T-cell (primary cell): ENCODE results near the gene INS. TPM values are rescaled to one million over a fixed set of nuclear protein-coding genes. Genes with fewer than 3 reads are reported as not detected.

Source experiments
- ATAC-seq, 4 experiments: fragments of 200-7000 bp in 3 of 4; fragments of 150-1000 bp in 1 of 4; cut with Tn5 transposase; replicated peaks in 1 of 4; 1 replicate in 3 of 4; 2 replicates in 1 of 4; pipeline ENCODE4 v1.10.0; 2021; ENCODE audit warnings: moderate library complexity in 3 of 4, mild to moderate bottlenecking in 2 of 4, moderate number of reproducible peaks in 1 of 4
- CTCF ChIA-PET, 2 donors: fragments of 300-600 bp; sonication (Branson Sonifier 250); formaldehyde crosslinking; loops; one replicate each; lab custom pipeline; 2022; ENCODE audit warnings: antibody characterized with exemption in 2 of 2; lab: Charles Lee
- POLR2A ChIA-PET, 2 donors: fragments of 300-600 bp; sonication (Branson Sonifier 250); formaldehyde crosslinking; loops; one replicate each; lab custom pipeline; 2022; ENCODE audit warnings: antibody characterized with exemption in 2 of 2; lab: Charles Lee
- DNase-seq, 35 experiments: peaks; one replicate each; pipeline versions ENCODE4 v3.0.0 to v3.0.0-alpha.2; 2013 to 2023
- H3K27ac ChIP-seq: one replicate; pipeline ENCODE4 v1.5.1; 2013; ENCODE audit warnings: low read length
- H3K27me3 ChIP-seq, 2 experiments: replicated peaks in 1 of 2; 1 replicate in 1 of 2; 2 replicates in 1 of 2; pipeline versions ENCODE4 v1.6.1 to v1.7.0; 2013; ENCODE audit warnings: low read length in 1 of 2, mixed read lengths in 1 of 2; ENCODE audit not compliant: control insufficient read depth in 2 of 2, insufficient read depth in 2 of 2; ENCODE audit errors: extremely low read depth in 1 of 2
- H3K36me3 ChIP-seq, 2 donors: 1 replicate in 1 of 2; 2 replicates in 1 of 2; pipeline versions ENCODE4 v1.6.1 to v1.7.0; 2013; ENCODE audit warnings: low read length in 1 of 2; ENCODE audit not compliant: control insufficient read depth in 2 of 2, insufficient read depth in 1 of 2; ENCODE audit errors: extremely low read depth in 1 of 2
- H3K4me1 ChIP-seq, 2 experiments: 1 replicate in 1 of 2; 2 replicates in 1 of 2; pipeline versions ENCODE4 v1.6.1 to v1.7.0; 2013; ENCODE audit warnings: low read length in 2 of 2, mixed read lengths in 1 of 2; ENCODE audit not compliant: insufficient read depth in 2 of 2, control insufficient read depth in 1 of 2; ENCODE audit errors: extremely low read depth in 1 of 2
- H3K4me3 ChIP-seq, 2 donors: 1 replicate in 1 of 2; 2 replicates in 1 of 2; pipeline versions ENCODE4 v1.5.1 to v1.7.0; 2013; ENCODE audit warnings: mild to moderate bottlenecking in 2 of 2, low read length in 1 of 2, moderate library complexity in 1 of 2; ENCODE audit not compliant: control insufficient read depth in 1 of 2; ENCODE audit errors: extremely low read depth in 1 of 2
- H3K9me3 ChIP-seq: 2 replicates; pipeline ENCODE4 v1.7.0; 2013
- H3K27ac Mint-ChIP-seq, 2 donors: one replicate each; pipeline ENCODE4 v1.8.0; 2020 to 2021; ENCODE audit warnings: mild to moderate bottlenecking in 2 of 2, mixed read lengths in 2 of 2
- H3K27me3 Mint-ChIP-seq, 2 donors: one replicate each; pipeline ENCODE4 v1.8.0; 2021 to 2022; ENCODE audit warnings: mixed read lengths in 2 of 2
- H3K36me3 Mint-ChIP-seq: one replicate; pipeline ENCODE4 v1.8.0; 2021; ENCODE audit warnings: mixed read lengths
- H3K4me1 Mint-ChIP-seq, 3 donors: one replicate each; pipeline ENCODE4 v1.8.0; 2020 to 2022; ENCODE audit warnings: mixed read lengths in 3 of 3, mild to moderate bottlenecking in 1 of 3
- H3K4me3 Mint-ChIP-seq, 3 donors: one replicate each; pipeline ENCODE4 v1.8.0; 2020 to 2022; ENCODE audit warnings: mild to moderate bottlenecking in 3 of 3, mixed read lengths in 3 of 3, moderate library complexity in 3 of 3
- H3K9me3 Mint-ChIP-seq, 3 donors: one replicate each; pipeline ENCODE4 v1.8.0; 2020 to 2022; ENCODE audit warnings: mixed read lengths in 3 of 3
- WGBS: methylation state at CpG from one replicate; pipeline ENCODE4 v1.1.5; 2013; ENCODE audit warnings: missing lambda C conversion rate; ENCODE audit not compliant: insufficient coverage; 5-methylcytosine and 5-hydroxymethylcytosine counted together
- total RNA-seq, 35 experiments: library from RNA in 6 of 35; stranded (reverse) in 6 of 35; fragments of 120-200 nt in 1 of 35; gene quantifications; one replicate each; pipeline versions ENCODE4 v1.2.1 to v1.2.4 and lab custom pipeline; 2013 to 2026

INS gene
- total RNA-seq, result under 1 TPM in 2 of 5 donors, not detected in 3; 0.53 to 0.82 TPM
- not detected for total RNA-seq (2013)
- 0 reads per million in 29 experiments for total RNA-seq (lab: John Stamatoyannopoulos, UW)

GRCh38 chr11:2160736-2161259 lies at the start of gene INS:
Gene INS, minus strand, starts transcription at chr11:2161209. Its CDS starts 238 bp downstream, at chr11:2160971.
- Mint-ChIP-seq H3K4me1 (no peaks in the 10 kb centered on the region), H3K4me3 (no peak within 1 kb of the TSS), H3K9me3 (no peaks in the 10 kb centered on the region), H3K36me3 (no peaks in the 10 kb centered on the region), H3K27me3 (peaks cover 0 to 8% of the 10 kb centered on the region in 2 donors), H3K27ac (no peak within 1 kb of the TSS)
- no peaks in the 10 kb centered on the region for H3K9me3 ChIP-seq
- ATAC-seq (no peak), DNase-seq (no peak)
- H3K4me3 ChIP-seq, result no peak within 1 kb of the TSS
- ChIA-PET CTCF (no interaction called here), POLR2A (no interaction called here)
- H3K4me1 ChIP-seq, result peaks cover 0 to 5% of the 10 kb centered on the region in 2 experiments
- H3K36me3 ChIP-seq, result no peaks in the 10 kb centered on the region
- WGBS, result 90% methylated on average over 11 of the region's 13 CpGs
- no peak within 1 kb of the TSS for H3K27ac ChIP-seq
- H3K27me3 ChIP-seq, result peaks cover 0 to 66% of the 10 kb centered on the region in 2 experiments

DNA sequence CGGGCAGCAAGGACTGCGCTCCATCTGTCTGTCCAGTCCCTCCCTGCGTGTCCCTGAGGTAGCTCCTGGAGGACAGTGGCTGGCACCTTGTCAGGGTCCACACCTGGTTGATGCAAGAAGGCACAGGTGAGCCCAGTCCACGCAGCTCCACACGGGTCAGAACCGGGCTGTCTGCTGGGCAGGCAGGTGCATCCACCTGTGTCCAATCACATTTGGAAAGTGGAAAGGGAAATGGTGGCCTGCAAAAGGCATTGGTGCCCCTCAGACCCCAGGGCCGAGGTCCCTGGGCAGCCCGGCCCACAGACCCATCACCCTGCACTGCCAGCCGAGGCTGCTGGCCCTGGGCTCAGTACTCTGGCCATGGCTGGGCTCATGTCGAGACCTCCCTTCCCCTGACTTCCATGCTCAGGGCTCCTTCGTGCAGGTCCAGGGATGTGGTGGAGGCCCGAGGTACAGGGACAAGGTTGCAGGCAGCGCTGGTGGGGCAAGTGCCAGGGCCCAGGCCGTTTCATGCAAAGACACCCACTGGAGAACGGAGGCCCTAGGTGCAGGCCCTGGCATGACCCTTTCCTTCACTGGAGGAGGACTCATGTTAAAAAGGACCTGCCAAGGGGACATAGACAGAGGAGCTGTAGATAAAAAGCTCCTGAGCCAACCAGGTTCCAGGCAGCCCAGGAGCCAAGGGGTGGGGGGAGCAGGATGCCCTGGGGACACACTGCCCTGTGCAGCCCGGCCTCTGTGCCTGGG lies 49.5 kb upstream of the INS start:
- peaks cover 0 to 28% of the 10 kb centered on the region in 2 experiments for H3K27me3 ChIP-seq
- H3K9me3 ChIP-seq, result no peaks in the 10 kb centered on the region
- no peaks in the 10 kb centered on the region for H3K9me3 Mint-ChIP-seq
- DNase-seq, result peak in 1 of 35 experiments; percentile 1
- no peak overlapping the region for H3K4me3 ChIP-seq
- H3K36me3 Mint-ChIP-seq, result peaks cover 4% of the 10 kb centered on the region
- no peak overlapping the region for H3K27ac ChIP-seq
- H3K36me3 ChIP-seq, result no peaks in the 10 kb centered on the region
- ATAC-seq, result no peak
- H3K27me3 Mint-ChIP-seq, result peaks cover 3 to 4% of the 10 kb centered on the region in 2 donors
- H3K27ac Mint-ChIP-seq, result no peak overlapping the region
- CTCF ChIA-PET, result no interaction called here
- peaks cover 13 to 17% (median 13%) of the 10 kb centered on the region in 3 donors for H3K4me1 Mint-ChIP-seq
- no peak overlapping the region for H3K4me3 Mint-ChIP-seq
- peaks cover 2 to 32% of the 10 kb centered on the region in 2 experiments for H3K4me1 ChIP-seq
- POLR2A ChIA-PET, result no interaction called here
- WGBS, result 82% methylated on average over 14 of the region's 16 CpGs

GRCh38 chr11:2209900-2210321 lies 48.9 kb upstream of the INS start:
- Mint-ChIP-seq H3K9me3 (no peaks in the 10 kb centered on the region), H3K4me1 (peaks cover 13 to 17% (median 13%) of the 10 kb centered on the region in 3 donors), H3K36me3 (peaks cover 4% of the 10 kb centered on the region), H3K27ac (no peak overlapping the region), H3K4me3 (no peak overlapping the region), H3K27me3 (peaks cover 3 to 4% of the 10 kb centered on the region in 2 donors)
- ATAC-seq (no peak), DNase-seq (peak in 3 of 35 experiments; percentile 1 to 11 (median 3))
- Histone ChIP-seq H3K9me3 (no peaks in the 10 kb centered on the region), H3K4me1 (peaks cover 2 to 27% of the 10 kb centered on the region in 2 experiments), H3K27me3 (peaks cover 0 to 28% of the 10 kb centered on the region in 2 experiments), H3K27ac (no peak overlapping the region), H3K4me3 (no peak overlapping the region), H3K36me3 (no peaks in the 10 kb centered on the region)
- CTCF ChIA-PET, result no interaction called here
- POLR2A ChIA-PET, result no interaction called here
- WGBS, result 75% methylated on average over 8 of the region's 12 CpGs

GRCh38 chr11:2209370-2209801 lies 48.4 kb upstream of the INS start:
- Histone ChIP-seq H3K27ac (no peak overlapping the region), H3K36me3 (no peaks in the 10 kb centered on the region), H3K4me3 (no peak overlapping the region), H3K4me1 (peaks cover 2 to 22% of the 10 kb centered on the region in 2 experiments), H3K9me3 (no peaks in the 10 kb centered on the region), H3K27me3 (peaks cover 0 to 28% of the 10 kb centered on the region in 2 experiments)
- CTCF ChIA-PET, result interaction anchor here in 1 of 2 donors (0.8 kb wide), 1 partner anchor 210 kb away, joined by 3 read pairs; no protein-coding TSS in a partner anchor
- POLR2A ChIA-PET, result no interaction called here
- peaks cover 3 to 4% of the 10 kb centered on the region in 2 donors for H3K27me3 Mint-ChIP-seq
- peak in 2 of 35 experiments; percentile 0 to 6 for DNase-seq
- no peak overlapping the region for H3K4me3 Mint-ChIP-seq
- H3K9me3 Mint-ChIP-seq, result no peaks in the 10 kb centered on the region
- 87% methylated on average over 9 of the region's 11 CpGs for WGBS
- peaks cover 4% of the 10 kb centered on the region for H3K36me3 Mint-ChIP-seq
- H3K27ac Mint-ChIP-seq, result no peak overlapping the region
- H3K4me1 Mint-ChIP-seq, result peaks cover 11 to 14% (median 13%) of the 10 kb centered on the region in 3 donors
- no peak for ATAC-seq

GRCh38 chr11:2208691-2209369 lies 47.8 kb upstream of the INS start:
- ChIA-PET CTCF (interaction anchor here in 1 of 2 donors (0.8 kb wide), 1 partner anchor 211 kb away, joined by 3 read pairs; no protein-coding TSS in a partner anchor), POLR2A (interaction anchor here in 1 of 2 donors (0.5 kb wide), 1 partner anchor 1620 kb away, joined by 5 read pairs; no protein-coding TSS in a partner anchor)
- H3K4me1 ChIP-seq, result peaks cover 2 to 17% of the 10 kb centered on the region in 2 experiments
- Mint-ChIP-seq H3K4me3 (no peak overlapping the region), H3K36me3 (peaks cover 4% of the 10 kb centered on the region), H3K4me1 (peaks cover 6 to 9% (median 8%) of the 10 kb centered on the region in 3 donors), H3K9me3 (no peaks in the 10 kb centered on the region), H3K27ac (no peak overlapping the region), H3K27me3 (peaks cover 3 to 4% of the 10 kb centered on the region in 2 donors)
- ATAC-seq (no peak), DNase-seq (peak in 3 of 35 experiments; percentile 1 to 12 (median 2))
- H3K27me3 ChIP-seq, result peaks cover 0 to 28% of the 10 kb centered on the region in 2 experiments
- H3K4me3 ChIP-seq, result no peak overlapping the region
- WGBS, result 94% methylated on average over 23 of the region's 24 CpGs
- no peak overlapping the region for H3K27ac ChIP-seq
- H3K36me3 ChIP-seq, result no peaks in the 10 kb centered on the region
- H3K9me3 ChIP-seq, result no peaks in the 10 kb centered on the region
